Measurements from ENCODE around the gene PDE6G. TPM values are rescaled to one million over a fixed set of nuclear protein-coding genes. Genes with fewer than 3 reads are reported as not detected.
A peak's percentile ranks its signal among the peaks of the same experiment; 100 is the strongest.
"Not testable (repeated sequence)": the region's sequence is repeated elsewhere in the genome, so short reads cannot be mapped to it uniquely, and the experiment has no call there.

Gene PDE6G
- total RNA-seq, 1 donor from 2014 or later = not detected

DNA sequence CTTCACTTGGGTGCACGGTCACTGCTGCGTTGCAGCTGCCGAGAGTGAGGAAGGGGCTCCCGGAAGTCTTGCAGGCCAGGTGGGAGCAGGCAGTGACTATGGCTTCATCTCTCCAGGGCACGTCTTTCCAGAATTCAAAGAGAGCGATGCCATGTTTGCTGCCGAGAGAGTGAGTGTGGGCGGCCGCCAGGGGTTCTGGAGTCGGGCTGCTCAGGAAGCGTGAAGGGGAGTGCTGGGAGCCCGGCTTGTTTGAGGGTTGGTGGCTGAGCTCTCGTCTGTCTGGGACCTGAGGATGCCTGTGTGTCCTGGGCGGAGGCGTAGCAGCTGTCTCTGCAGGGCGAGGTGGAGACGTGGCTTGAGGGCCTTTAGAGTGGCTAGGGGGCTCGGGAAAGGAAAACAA lies 33.7 kb upstream of the PDE6G start:
- DNase-seq (ENCODE audit: missing footprints) (no peak), ATAC-seq (no peak)
- intact Hi-C loops (cut with DNase I) = no loop called here

DNA sequence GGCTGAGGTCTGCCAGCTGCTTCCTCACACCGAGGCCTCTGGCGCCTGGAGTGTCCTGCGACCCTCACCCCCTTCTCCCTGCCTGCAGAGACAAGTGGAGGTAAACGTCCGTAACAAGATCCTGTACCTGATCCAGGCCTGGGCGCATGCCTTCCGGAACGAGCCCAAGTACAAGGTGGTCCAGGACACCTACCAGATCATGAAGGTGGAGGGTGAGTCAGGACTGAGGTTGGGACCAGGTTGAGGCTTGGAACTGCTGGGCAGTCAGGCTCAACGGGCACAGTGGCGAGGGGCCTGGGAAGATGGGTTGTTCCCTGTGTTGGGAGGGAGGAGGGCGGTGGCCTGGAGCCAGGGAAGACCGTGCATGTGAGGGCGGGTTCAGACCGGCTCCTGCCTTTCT lies 32.3 kb upstream of the PDE6G start:
- ATAC-seq = no peak
- intact Hi-C loops (cut with DNase I) = no loop called here
- DNase-seq (ENCODE audit: missing footprints) = no peak

DNA sequence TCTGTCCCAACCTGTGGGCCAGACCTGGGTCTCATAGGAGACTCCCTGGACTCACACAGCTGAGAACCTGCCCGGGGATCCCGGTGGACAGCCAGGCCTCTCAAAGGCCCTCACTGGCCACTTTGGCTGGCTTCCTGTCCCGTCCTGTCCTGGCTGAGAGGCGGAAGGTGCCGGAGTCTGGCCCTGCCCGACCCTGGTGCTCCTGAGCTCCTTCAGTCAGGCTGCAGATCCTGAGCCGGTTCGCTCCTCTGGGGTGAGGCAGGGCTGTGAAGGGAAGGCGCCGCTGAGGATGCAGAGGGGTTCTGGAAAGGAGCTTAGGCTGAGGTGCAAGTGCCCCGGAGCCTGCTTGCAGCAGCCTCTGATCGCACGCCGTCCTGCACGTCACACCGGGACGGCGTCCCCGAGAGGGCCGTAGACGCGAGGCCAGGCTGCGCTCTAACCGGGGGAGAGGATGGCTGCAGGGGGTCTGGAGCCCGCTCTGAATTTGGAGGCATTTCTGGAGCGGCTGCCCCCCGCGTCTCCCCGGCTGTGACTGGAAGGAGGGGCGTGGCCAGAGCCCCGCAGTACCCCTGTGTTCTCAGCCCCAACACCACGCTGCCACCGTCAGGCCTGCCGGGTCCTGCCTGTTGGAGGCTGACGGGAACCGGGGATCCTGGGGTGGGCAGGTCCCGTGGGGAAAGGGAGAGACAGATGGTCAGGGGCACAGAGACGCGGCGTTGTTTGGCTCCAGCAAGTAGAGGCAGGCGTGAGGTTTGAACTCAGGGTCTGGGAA lies 31.6 kb upstream of the PDE6G start:
- DNase-seq (ENCODE audit: missing footprints) = peak; percentile 45
- no peak for ATAC-seq
- intact Hi-C loops (cut with DNase I) = no loop called here

DNA sequence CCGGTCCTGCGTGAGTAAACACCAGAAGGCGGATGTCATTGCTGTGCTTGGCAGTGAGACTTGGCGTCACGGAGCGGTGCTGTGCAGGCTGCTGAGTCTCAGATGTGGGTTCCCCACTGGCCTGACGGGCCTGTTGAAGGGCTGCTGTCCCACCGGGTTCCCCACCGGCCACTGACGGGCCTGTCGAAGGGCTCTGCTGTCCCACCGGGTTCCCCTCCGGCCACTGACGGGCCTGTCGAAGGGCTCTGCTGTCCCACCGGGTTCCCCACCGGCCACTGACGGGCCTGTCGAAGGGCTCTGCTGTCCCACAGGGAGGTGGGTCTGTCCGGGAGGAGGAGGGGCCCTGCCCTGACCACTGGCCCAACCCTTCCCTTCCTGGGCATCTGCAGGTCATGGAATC lies 30.3 kb upstream of the PDE6G start:
- intact Hi-C loops (cut with DNase I) = no loop called here
- DNase-seq (ENCODE audit: missing footprints) (no peak), ATAC-seq (no peak)

DNA sequence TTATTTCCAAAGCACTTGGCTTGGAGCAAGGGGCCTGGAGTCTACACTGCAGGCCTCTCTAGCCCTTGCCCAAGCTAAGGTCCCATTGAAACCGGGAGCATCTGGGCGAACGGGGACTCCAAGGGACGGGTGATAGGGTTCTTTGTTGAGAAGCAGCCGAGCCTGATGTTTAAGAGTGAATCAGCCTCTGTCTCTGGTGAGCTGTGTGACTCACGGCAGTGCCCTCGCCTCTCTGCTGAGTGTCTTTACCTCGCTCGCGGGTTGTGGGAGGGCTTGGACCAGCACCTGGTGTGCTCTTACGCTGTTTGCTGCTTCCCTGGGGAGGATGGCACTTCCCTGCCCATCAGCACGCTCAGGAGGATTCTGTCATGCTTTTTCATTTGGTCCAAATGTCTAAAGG lies 28.8 kb upstream of the PDE6G start:
- no peak for DNase-seq (ENCODE audit: missing footprints)
- intact Hi-C loops (cut with DNase I) = no loop called here
- ATAC-seq = no peak

DNA sequence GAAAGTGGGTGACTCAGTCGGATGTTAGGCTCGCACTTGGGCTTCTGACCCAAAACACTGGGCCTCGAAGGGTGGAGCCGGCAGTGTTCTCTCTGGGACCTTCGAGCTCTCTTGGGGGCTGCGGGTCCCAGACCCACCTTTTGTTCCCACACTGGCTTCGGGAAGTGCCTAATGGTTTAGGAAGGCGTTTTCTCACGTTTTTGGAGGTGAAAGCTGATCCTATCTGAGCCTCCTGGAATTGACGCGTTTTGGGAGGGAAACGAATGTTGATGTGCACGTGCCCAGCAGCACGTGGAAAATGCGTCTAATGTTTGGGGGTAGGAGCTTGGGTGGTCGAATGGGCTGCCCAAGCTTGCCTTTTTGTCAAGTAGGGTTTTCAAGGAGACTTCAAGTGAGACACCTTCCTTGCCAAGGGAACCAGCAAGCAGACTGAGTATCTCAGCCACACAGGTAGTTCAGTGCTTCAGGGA lies 28.1 kb upstream of the PDE6G start:
- DNase-seq (ENCODE audit: missing footprints) (peak; percentile 65), ATAC-seq (no peak)
- intact Hi-C loops (cut with DNase I) = loop anchor here (5.0 kb wide), 1 partner anchor 47 kb away; the partner anchor contains the start of genes NPLOC4 and TSPAN10

DNA sequence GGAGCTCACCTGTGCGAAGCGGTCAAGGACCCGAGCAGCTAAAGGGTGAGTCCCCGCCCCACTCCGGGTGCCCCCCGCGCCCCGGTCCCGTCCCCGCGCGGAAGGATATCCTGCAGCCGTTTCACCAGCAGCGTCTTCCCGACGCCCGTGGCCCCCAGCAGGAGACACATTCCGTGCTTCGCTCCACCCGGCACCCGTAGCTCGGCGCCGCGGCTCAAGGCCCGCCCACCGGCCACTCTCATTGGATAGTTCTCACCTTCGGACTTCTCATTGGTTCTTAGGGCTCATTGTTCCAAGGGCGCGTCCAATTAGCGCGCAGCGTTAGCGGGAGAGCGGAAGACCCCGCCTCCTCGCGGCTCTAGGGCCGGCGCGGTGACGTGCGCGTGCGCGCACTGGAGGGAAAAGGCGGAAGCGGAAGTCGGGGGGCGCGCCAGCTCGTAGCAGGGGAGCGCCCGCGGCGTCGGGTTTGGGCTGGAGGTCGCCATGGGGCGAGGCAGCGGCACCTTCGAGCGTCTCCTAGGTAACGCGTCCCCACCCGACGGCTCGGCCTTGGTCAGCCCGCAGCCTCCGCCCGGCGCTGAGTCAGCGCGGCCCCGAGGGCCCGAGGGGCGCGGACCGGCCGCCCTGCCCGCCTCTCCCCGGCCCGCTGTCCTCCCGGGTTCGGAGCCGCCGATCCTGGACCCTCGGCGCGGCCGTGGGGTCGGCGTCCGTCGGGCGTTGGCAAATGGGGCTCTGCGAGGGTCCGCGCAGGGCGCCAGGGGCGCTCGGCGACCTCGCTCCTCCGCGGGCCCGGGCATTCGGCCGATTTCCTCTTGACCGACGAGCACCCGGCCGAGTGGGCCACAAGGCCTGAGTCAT lies 27.5 kb upstream of the PDE6G start, which contains the start of the genes ARL16 and HGS:
TSS of gene ARL16 (minus strand) at position 214 of the 858 bp plus-strand sequence. CDS start at position 170, 44 bp downstream.
TSS of gene HGS (plus strand) at position 428 of the 858 bp plus-strand sequence. CDS start at position 484, 56 bp downstream.
- DNase-seq (ENCODE audit: missing footprints) (peak; percentile 99), ATAC-seq (peak; percentile 99)
- intact Hi-C loops (cut with DNase I) = loop anchor here (5.0 kb wide), 1 partner anchor 47 kb away; the partner anchor contains the start of genes NPLOC4 and TSPAN10

DNA sequence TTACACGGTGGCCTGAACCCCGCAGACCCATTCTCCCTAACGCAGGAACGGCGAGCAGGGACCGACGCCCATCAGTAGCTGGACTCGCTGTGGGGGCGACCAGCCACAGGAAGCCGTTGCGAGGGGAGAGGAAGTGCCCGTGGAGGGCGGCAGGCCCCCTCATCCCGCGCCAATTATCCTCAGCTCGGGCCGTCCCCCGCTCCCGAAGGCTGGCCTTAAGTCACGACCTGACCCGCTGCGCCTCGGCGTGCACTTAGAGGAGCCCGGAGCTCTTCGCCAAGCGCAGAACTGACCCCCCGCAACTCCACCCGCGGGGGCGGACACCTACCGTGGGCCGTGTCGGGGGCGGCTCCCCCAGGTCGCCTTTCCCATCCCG lies 26.9 kb upstream of the PDE6G start:
- intact Hi-C loops (cut with DNase I) = loop anchor here (5.0 kb wide), 1 partner anchor 46 kb away; the partner anchor contains the start of genes NPLOC4 and TSPAN10
- DNase-seq (ENCODE audit: missing footprints) (peak; percentile 78), ATAC-seq (no peak)

DNA sequence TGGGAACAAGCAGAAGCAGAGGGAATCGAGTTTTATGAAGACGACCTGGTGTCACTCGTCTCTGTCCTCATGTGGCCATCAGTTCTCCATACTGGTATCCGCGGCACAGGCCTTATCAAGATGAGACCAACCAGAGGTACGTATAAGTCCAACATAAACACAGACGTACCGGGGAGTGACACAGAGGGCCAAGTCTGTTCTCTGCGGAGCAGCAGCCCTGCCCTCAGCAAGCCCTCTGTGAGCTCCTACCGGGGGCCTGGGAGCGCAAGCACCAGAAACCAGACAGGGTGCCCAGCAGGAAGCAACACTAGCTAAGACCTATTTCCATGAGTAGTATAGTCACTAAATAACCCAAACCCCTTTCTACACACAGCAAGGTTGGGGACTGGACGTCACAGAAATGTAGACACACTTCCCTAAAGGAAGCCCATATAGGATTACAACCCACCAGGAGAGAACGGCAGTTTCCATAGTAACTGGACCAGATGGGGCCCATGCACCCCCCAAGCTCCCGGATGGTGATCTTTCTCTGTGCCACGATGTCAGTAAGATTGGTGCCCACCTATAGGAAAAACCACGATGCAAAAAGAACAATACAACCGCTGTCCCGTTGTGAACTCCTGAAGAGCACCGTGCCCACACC lies 26.3 kb upstream of the PDE6G start:
- ATAC-seq (no peak), DNase-seq (ENCODE audit: missing footprints) (no peak)
- intact Hi-C loops (cut with DNase I) = loop anchor here (5.0 kb wide), 1 partner anchor 45 kb away; the partner anchor contains the start of genes NPLOC4 and TSPAN10

DNA sequence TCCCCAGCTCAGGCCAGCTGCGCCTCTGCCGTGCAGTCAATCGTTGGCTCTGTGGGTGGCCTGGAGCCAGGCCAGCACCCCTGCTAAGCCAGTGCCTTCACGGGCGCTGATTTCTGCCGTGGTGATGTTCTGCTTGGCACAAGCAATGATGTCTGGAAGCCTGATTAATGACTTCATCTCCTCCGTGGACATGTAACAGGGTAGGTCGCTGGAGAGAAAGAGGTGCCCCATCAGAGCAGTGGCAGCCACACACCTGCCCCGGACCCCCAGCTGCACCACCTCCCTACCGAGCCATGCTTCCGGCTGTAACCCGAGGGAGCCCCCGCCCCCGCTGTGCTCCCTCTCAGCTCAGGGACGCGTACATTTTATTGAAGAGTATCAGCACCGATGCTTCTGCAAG lies 25.3 kb upstream of the PDE6G start:
- intact Hi-C loops (cut with DNase I) = loop anchor here (5.0 kb wide), 1 partner anchor 44 kb away; the partner anchor contains the start of genes NPLOC4 and TSPAN10
- ATAC-seq = no peak
- DNase-seq (ENCODE audit: missing footprints) = no peak

DNA sequence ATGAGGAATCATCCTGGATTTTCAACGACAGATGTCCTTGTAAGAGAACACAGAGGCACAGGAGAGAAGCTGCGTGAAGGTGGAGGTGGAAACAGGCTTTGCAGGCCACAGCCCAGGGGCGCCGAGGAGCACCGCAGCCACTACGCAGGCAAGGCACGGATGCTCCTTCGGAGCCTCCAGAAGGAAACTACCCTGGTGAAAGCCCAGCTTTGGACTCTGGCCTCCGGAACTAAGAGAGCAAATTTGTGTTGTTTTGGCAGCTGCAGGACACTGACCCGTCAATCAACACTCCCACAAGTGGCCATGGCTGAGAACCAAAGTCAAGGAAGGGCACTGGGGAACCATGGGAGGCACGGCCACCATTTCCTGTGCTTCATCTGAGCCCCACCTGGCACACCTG lies 23.8 kb upstream of the PDE6G start:
- intact Hi-C loops (cut with DNase I) = loop anchor here (5.0 kb wide), 1 partner anchor 43 kb away; the partner anchor contains the start of genes NPLOC4 and TSPAN10
- DNase-seq (ENCODE audit: missing footprints) = no peak
- no peak for ATAC-seq

DNA sequence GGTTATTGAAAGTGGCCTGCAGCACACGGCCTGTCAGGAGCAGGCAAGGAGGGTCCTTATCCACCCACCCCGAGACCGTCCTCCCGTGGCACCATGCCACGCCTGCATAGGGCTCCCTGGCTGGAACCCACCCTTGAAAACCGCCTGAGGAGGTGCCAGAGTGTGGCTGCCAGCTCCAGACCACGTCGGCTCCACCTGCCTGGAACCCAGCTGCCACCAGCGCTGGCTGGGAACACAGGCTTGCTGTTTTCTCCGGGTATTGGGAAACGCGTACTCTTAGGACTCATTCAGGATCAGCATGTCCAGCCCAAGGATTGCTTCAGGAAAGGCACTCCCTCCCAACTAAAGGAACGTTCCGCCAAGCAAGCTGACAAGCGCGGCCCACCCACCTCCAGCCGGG lies 20.6 kb upstream of the PDE6G start:
- no peak for ATAC-seq
- intact Hi-C loops (cut with DNase I) = no loop called here
- peak; percentile 50 for DNase-seq (ENCODE audit: missing footprints)

DNA sequence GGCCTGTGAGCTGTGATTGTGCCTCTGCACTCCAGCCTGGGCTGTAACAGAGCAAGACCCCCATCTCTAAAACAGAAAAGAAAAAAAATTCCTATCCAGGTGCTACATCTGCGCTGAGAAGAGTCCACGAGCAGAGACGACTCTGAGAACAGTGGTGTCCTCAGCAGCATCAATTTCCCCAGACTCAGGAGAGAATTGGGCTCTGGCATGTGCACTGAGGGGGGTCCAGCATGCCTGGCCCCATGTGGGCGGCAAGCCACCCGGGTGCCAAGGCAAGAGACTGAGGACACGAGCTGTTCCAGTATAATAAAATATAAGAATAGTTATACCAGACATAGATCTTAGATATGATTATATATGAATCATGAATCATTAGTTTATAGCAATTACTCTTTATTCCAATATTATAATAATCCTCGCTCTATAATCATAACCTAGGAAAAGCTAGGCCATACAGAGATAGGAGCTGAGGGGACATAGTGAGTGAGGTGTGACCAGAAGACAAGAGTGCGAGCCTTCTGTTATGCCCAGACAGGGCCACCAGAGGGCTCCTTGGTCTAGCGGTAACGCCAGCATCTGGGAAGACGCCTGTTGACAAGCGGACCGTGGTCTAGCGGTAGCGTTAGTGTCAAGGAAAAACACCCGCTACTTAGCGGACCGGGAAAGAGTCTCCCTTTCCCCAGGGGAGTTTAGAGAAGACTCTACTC lies 19.3 kb upstream of the PDE6G start:
- intact Hi-C loops (cut with DNase I); ATAC-seq: not testable (repeated sequence)
- DNase-seq (ENCODE audit: missing footprints) = peak; percentile 49

DNA sequence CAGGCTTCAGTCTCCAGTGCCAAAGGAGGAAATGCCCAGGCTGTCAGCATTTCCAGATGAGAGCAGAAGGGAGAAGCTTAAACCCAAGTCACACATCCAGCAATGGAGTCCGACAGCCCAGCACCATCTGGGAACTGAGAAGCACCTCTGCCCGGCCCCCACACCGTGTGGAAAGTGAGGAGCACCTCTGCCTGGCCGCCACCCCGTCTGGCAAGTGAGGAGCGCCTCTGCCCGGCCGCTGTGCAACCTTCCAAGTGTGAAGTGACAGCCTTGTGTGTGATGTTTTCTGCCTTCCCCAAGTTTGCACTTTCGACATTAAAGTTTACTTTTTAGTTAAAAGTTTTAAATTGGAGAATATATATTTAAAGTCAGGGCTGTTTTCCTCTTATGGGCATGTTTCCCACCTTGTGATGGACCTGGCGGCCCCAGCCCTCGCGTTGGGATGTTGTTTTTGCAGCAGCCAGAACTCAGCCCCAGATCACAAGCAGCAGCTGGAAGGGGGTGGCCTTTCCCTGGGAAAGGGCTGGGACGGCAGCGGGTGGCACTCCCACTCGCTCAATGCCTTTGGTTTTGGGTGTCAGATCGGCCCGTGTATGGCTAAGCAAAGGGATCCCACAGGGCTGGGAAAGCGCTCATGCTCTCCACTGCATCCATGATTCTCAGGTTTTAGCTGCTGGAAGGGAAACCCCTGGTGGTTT lies 17.4 kb upstream of the PDE6G start:
- DNase-seq (ENCODE audit: missing footprints) = no peak
- intact Hi-C loops (cut with DNase I) = no loop called here

DNA sequence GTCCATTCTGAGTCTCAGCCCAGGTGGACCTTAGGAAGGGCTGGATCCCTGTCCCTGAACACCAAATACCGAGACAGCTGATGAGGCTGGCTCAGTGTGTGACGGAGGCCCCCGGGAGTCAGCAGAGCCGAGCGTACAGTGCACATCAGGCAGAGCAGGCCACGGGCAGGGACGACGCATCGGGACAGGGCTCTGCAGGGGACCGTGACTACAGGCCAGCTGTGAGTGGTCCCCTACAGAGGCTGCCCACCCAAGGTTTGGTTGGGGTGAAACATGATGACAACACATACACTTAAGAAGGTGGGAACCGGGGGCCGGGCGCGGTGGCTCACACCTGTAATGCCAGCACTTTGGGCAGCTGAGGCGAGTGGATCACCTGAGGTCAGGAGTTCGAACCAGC lies 16.6 kb upstream of the PDE6G start:
- peak; percentile 41 for DNase-seq (ENCODE audit: missing footprints)
- no peak for ATAC-seq
- intact Hi-C loops (cut with DNase I) = no loop called here

More for the DNA sequence above, 17.4 kb upstream of the PDE6G start:
- no peak for ATAC-seq

DNA sequence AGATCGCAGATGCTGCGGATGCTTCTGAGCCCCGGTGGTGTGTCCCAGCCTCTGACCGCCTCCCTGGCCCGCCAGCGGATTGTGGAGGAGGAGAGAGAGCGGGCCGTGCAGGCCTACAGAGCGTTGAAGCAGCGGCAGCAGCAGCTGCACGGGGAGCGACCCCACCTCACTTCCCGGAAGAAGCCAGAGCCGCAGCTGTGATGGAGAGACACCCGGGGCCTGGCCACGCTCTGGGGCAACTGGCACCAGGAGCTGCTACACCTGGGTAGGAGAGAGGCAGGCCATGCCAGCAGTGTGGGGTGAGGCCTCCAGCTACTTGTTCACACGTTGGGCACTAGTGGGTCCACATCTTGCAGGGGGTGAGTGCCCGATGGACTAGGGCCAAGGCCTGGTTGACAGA lies 16.2 kb upstream of the PDE6G start:
- DNase-seq (ENCODE audit: missing footprints) = peak; percentile 50
- no peak for ATAC-seq
- intact Hi-C loops (cut with DNase I) = no loop called here

DNA sequence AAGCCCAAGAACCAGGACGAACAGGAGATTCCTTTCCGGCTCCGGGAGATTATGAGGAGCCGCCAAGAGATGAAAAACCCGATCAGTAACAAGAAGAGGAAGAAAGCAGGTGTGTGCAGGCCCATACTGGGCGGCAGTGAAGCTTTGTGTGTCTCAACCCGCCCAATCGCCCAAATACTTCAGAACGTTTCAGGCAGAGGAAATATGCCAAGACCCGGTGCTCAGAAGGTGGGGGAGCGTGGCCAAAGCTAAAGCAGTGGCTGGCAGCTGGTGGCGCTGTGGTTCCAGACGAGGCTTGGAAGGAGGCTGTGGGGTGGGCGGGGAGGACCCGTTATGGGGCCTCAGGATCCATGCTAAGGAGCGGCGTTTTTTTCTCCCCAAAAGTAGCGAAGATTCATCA lies 11.4 kb upstream of the PDE6G start:
- intact Hi-C loops (cut with DNase I) = no loop called here
- ATAC-seq (no peak), DNase-seq (ENCODE audit: missing footprints) (no peak)
